Cardiac muscle cell (in vitro differentiated cells and primary cell): ENCODE data around the gene HTRA1. TPM values are rescaled to one million over a fixed set of nuclear protein-coding genes. Genes with fewer than 3 reads are reported as not detected.

Source experiments
- DNase-seq, 2 donors: peaks; one replicate each; pipeline versions ENCODE4 v3.0.0 to v3.0.0-alpha.2; 2010 to 2017; ENCODE audit warnings: low read depth in 1 of 2, low spot score in 1 of 2
- H3K27ac ChIP-seq: fragments of 200-600 bp; sonication (generic); 2 replicates; pipeline ENCODE4 v1.5.1; 2016
- H3K27me3 ChIP-seq: fragments of 200-600 bp; sonication (generic); 2 replicates; pipeline ENCODE4 v1.6.0; 2016; ENCODE audit warnings: control low read depth
- H3K36me3 ChIP-seq: fragments of 200-600 bp; sonication (generic); 2 replicates; pipeline ENCODE4 v1.5.1; 2016; ENCODE audit warnings: control low read depth
- H3K4me1 ChIP-seq: fragments of 200-600 bp; sonication (generic); 2 replicates; pipeline ENCODE4 v1.8.1; 2017; ENCODE audit warnings: low read depth, mild to moderate bottlenecking, mixed run types
- H3K4me3 ChIP-seq: fragments of 200-600 bp; sonication (generic); 2 replicates; pipeline ENCODE4 v1.5.1; 2016; ENCODE audit warnings: mild to moderate bottlenecking
- H3K9me3 ChIP-seq: fragments of 200-600 bp; sonication (generic); 2 replicates; pipeline ENCODE4 v1.5.1; 2017; ENCODE audit warnings: low read depth, mild to moderate bottlenecking, control low read depth
- CTCF ChIP-seq: IDR thresholded peaks from 2 replicates; pipeline ENCODE4 v1.5.1; 2012; ENCODE audit warnings: low read depth, mild to moderate bottlenecking, low read length
- polyA plus RNA-seq: library from polyadenylated mRNA; unstranded; fragments of >200 nt; fragmentation: Nextera tagmentation; extraction: Ambion mirVana; gene quantifications from 2 replicates; pipeline ENCODE4 v1.2.1, GENCODE V29; 2016
- total RNA-seq: library from RNA; depleted of rRNA; stranded (reverse); fragments of >200 nt; gene quantifications from 2 replicates; pipeline ENCODE4 v1.2.3, GENCODE V29; 2016

Gene HTRA1
- total and polyA plus RNA-seq, 2 experiments from 2014 or later = 154 to 226 TPM

- H3K4me1 ChIP-seq = peaks cover 10% of the 10 kb centered on the region
- H3K27ac ChIP-seq = no peak overlapping the region
- no peaks in the 10 kb centered on the region for H3K9me3 ChIP-seq
- no peak for TF ChIP-seq CTCF
- H3K27me3 ChIP-seq = no peaks in the 10 kb centered on the region
- peaks cover 5% of the 10 kb centered on the region for H3K36me3 ChIP-seq
- no peak overlapping the region for H3K4me3 ChIP-seq
- peak in 1 of 2 donors; percentile 36 for DNase-seq
Measured at GRCh38 chr10:122510326-122510725, 49.0 kb downstream of the HTRA1 start.

- Histone ChIP-seq H3K27ac (no peak overlapping the region), H3K27me3 (no peaks in the 10 kb centered on the region), H3K9me3 (no peaks in the 10 kb centered on the region), H3K4me3 (no peak overlapping the region), H3K4me1 (peaks cover 10% of the 10 kb centered on the region), H3K36me3 (peaks cover 5% of the 10 kb centered on the region)
- no peak for TF ChIP-seq CTCF
- DNase-seq = no peak
Measured at GRCh38 chr10:122510736-122511135, 49.4 kb downstream of the HTRA1 start.

- DNase-seq = no peak
- peaks cover 9% of the 10 kb centered on the region for H3K4me1 ChIP-seq
- H3K36me3 ChIP-seq = peaks cover 5% of the 10 kb centered on the region
- no peak overlapping the region for H3K4me3 ChIP-seq
- no peak for TF ChIP-seq CTCF
- no peaks in the 10 kb centered on the region for H3K27me3 ChIP-seq
- H3K27ac ChIP-seq = no peak overlapping the region
- no peaks in the 10 kb centered on the region for H3K9me3 ChIP-seq
Measured at GRCh38 chr10:122513053-122513452, 51.7 kb downstream of the HTRA1 start.

GRCh38 chr10:122514045-122514840, 52.9 kb downstream of the HTRA1 start:
- no peak for TF ChIP-seq CTCF
- DNase-seq = peak in 1 of 2 donors; percentile 57

GRCh38 chr10:122515022-122515424, 53.7 kb downstream of the HTRA1 start:
- Histone ChIP-seq H3K4me1 (no peaks in the 10 kb centered on the region), H3K9me3 (no peaks in the 10 kb centered on the region), H3K27ac (no peak overlapping the region), H3K27me3 (no peaks in the 10 kb centered on the region), H3K36me3 (peaks cover 5% of the 10 kb centered on the region), H3K4me3 (no peak overlapping the region)
- peak in 1 of 2 donors; percentile 81 for DNase-seq
- TF ChIP-seq CTCF = no peak

More at GRCh38 chr10:122514045-122514840, 52.9 kb downstream of the HTRA1 start:
- no peaks in the 10 kb centered on the region for H3K27me3 ChIP-seq
- no peak overlapping the region for H3K27ac ChIP-seq
- peaks cover 5% of the 10 kb centered on the region for H3K36me3 ChIP-seq
- no peaks in the 10 kb centered on the region for H3K9me3 ChIP-seq
- H3K4me3 ChIP-seq = no peak overlapping the region
- H3K4me1 ChIP-seq = peaks cover under 1% of the 10 kb centered on the region
